NCI-H2196 treated with DMSO at 0.1 percent for 48 hours (cell line): ENCODE data around the gene SPINK6.

Experiments used
- DNase-seq: peaks from one replicate; lab custom pipeline; 2025; ENCODE audit not compliant: unreplicated experiment; lab: John Stamatoyannopoulos, UW

Gene SPINK6

GRCh38 chr5:148202531-148203203, at the start of gene SPINK6:
Gene SPINK6, plus strand, starts transcription at chr5:148203042. Its CDS starts 55 bp downstream, at chr5:148203097.
- DNase-seq = no peak

- DNase-seq = no peak
Observed at GRCh38 chr5:148156609-148157008, 46.2 kb upstream of the SPINK6 start.

GRCh38 chr5:148162038-148162437, 40.8 kb upstream of the SPINK6 start:
- DNase-seq = no peak

GRCh38 chr5:148163345-148163744, 39.5 kb upstream of the SPINK6 start:
- DNase-seq = no peak

GRCh38 chr5:148166550-148167283, 36.1 kb upstream of the SPINK6 start:
- no peak for DNase-seq

GRCh38 chr5:148168246-148168645, 34.6 kb upstream of the SPINK6 start, which contains the start of gene SPINK14:
Gene SPINK14, plus strand, starts transcription at chr5:148168546. Its CDS starts 1,187 bp downstream, at chr5:148169733.
- DNase-seq = no peak

GRCh38 chr5:148172377-148172776, 30.5 kb upstream of the SPINK6 start:
- DNase-seq = no peak

GRCh38 chr5:148176480-148176879, 26.4 kb upstream of the SPINK6 start:
- DNase-seq = no peak

GRCh38 chr5:148177207-148177606, 25.6 kb upstream of the SPINK6 start:
- no peak for DNase-seq

- peak; percentile 12 for DNase-seq
Observed at GRCh38 chr5:148179234-148179824, 23.5 kb upstream of the SPINK6 start.

- DNase-seq = no peak
Observed at GRCh38 chr5:148186248-148187003, 16.4 kb upstream of the SPINK6 start.

GRCh38 chr5:148191010-148191409, 11.8 kb upstream of the SPINK6 start:
- DNase-seq = no peak

- no peak for DNase-seq
Observed at GRCh38 chr5:148193202-148193601, 9.6 kb upstream of the SPINK6 start.

GRCh38 chr5:148201151-148201550, 1.7 kb upstream of the SPINK6 start:
- DNase-seq = no peak

GRCh38 chr5:148205044-148205806, 2.4 kb downstream of the SPINK6 start:
- DNase-seq = no peak

GRCh38 chr5:148205865-148206264, 3.0 kb downstream of the SPINK6 start:
- DNase-seq = no peak

- no peak for DNase-seq
Observed at GRCh38 chr5:148206620-148207019, 3.8 kb downstream of the SPINK6 start.

- DNase-seq = no peak
Observed at GRCh38 chr5:148208226-148208625, 5.4 kb downstream of the SPINK6 start.

- DNase-seq = no peak
Observed at GRCh38 chr5:148209151-148209770, 6.4 kb downstream of the SPINK6 start.

- no peak for DNase-seq
Observed at GRCh38 chr5:148214665-148215185, 11.9 kb downstream of the SPINK6 start.
